Measurements from ENCODE around the gene EI24.

Gene EI24

DNA sequence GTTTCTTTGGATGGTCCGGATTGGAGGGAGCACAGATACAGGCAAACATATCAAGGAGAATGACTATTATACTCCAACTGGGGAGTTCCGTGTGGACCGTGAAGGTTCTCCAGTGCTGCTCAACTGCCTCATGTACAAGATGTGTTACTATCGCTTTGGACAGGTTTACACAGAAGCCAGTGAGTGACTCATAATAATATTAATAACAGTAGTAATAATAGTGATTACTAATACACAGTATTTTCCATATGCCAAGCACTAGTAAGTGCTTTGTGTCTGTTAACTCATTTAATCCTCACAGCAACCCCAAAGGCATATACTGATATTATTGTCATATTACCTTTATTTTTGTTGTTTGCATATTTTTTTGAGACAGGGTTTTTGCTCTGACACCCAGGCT is 49.1 kb downstream of the EI24 start:
- Histone ChIP-seq H3K79me2 (ENCODE audit: insufficient read depth, low read length) (no peaks in the 10 kb centered on the region), H4K20me1 (ENCODE audit: low read depth, low read length) (no peaks in the 10 kb centered on the region), H3K9me3 (ENCODE audit: insufficient read depth, low read length) (no peaks in the 10 kb centered on the region), H2AFZ (ENCODE audit: low read depth, low read length, severe bottlenecking) (no peak overlapping the region), H3K36me3 (ENCODE audit: low read length) (peaks cover 8% of the 10 kb centered on the region; the same call in 1 of the 2 replicates), H3K9me2 (replicated peaks; ENCODE audit: insufficient read depth, low read length) (no peaks in the 10 kb centered on the region), H3K27ac (ENCODE audit: low read depth, low read length) (no peak overlapping the region), H3K4me3 (ENCODE audit: insufficient read depth, low read length, poor library complexity, severe bottlenecking) (no peak overlapping the region), H3F3A (ENCODE audit: insufficient read depth) (no peaks in the 10 kb centered on the region), H3K4me2 (ENCODE audit: low read depth, low read length, poor library complexity, severe bottlenecking) (no peak overlapping the region), H3K27me3 (ENCODE audit: low read length) (no peaks in the 10 kb centered on the region), H3K9ac (ENCODE audit: low read length) (no peak overlapping the region)
- TF ChIP-seq, protein P1, sequence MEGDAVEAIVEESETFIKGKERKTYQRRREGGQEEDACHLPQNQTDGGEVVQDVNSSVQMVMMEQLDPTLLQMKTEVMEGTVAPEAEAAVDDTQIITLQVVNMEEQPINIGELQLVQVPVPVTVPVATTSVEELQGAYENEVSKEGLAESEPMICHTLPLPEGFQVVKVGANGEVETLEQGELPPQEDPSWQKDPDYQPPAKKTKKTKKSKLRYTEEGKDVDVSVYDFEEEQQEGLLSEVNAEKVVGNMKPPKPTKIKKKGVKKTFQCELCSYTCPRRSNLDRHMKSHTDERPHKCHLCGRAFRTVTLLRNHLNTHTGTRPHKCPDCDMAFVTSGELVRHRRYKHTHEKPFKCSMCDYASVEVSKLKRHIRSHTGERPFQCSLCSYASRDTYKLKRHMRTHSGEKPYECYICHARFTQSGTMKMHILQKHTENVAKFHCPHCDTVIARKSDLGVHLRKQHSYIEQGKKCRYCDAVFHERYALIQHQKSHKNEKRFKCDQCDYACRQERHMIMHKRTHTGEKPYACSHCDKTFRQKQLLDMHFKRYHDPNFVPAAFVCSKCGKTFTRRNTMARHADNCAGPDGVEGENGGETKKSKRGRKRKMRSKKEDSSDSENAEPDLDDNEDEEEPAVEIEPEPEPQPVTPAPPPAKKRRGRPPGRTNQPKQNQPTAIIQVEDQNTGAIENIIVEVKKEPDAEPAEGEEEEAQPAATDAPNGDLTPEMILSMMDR (IDR thresholded peaks at IDR 0.05; ENCODE audit: insufficient read depth, low read length, poor library complexity, severe bottlenecking) = no peak
- no peak for TF ChIP-seq EZH2phosphoT487 (conservative IDR thresholded peaks at IDR 0.05; ENCODE audit: low read length)

DNA sequence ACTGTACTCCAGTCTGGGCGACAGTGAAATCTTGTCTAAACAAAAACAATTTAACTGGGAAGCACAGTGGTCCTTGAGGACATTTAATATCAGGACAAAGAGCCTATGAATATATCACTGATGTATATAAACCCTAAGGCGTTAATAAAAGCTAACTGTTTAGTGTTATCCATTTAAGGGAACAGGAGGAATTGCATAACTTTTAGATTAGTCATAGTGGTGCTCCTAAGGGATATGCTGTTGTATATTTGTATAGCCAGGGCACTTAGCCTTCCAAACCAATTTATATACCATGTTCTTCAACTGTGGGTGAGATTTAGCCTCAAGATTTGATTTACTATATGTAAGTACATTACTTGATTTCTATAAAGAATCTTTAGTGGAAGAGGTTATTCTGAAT is 52.7 kb downstream of the EI24 start:
- Histone ChIP-seq H3K9ac (ENCODE audit: low read length) (no peak overlapping the region), H2AFZ (ENCODE audit: low read depth, low read length, severe bottlenecking) (no peak overlapping the region), H3F3A (ENCODE audit: insufficient read depth) (0 out of 2 replicates have a peak, but pooled peaks cover 5% of the 10 kb centered on the region), H4K20me1 (ENCODE audit: low read depth, low read length) (no peaks in the 10 kb centered on the region), H3K4me3 (ENCODE audit: insufficient read depth, low read length, poor library complexity, severe bottlenecking) (no peak overlapping the region), H3K4me2 (ENCODE audit: low read depth, low read length, poor library complexity, severe bottlenecking) (no peak overlapping the region), H3K27ac (ENCODE audit: low read depth, low read length) (no peak overlapping the region), H3K9me3 (ENCODE audit: insufficient read depth, low read length) (no peaks in the 10 kb centered on the region), H3K9me2 (replicated peaks; ENCODE audit: insufficient read depth, low read length) (no peaks in the 10 kb centered on the region), H3K36me3 (ENCODE audit: low read length) (peaks cover 2% of the 10 kb centered on the region; the same call in 1 of the 2 replicates), H3K27me3 (ENCODE audit: low read length) (no peaks in the 10 kb centered on the region), H3K79me2 (ENCODE audit: insufficient read depth, low read length) (peaks cover 15% of the 10 kb centered on the region)
- TF ChIP-seq EZH2phosphoT487 (conservative IDR thresholded peaks at IDR 0.05; ENCODE audit: low read length) = no peak
- TF ChIP-seq, protein P1 (IDR thresholded peaks at IDR 0.05; ENCODE audit: insufficient read depth, low read length, poor library complexity, severe bottlenecking) = no peak

DNA sequence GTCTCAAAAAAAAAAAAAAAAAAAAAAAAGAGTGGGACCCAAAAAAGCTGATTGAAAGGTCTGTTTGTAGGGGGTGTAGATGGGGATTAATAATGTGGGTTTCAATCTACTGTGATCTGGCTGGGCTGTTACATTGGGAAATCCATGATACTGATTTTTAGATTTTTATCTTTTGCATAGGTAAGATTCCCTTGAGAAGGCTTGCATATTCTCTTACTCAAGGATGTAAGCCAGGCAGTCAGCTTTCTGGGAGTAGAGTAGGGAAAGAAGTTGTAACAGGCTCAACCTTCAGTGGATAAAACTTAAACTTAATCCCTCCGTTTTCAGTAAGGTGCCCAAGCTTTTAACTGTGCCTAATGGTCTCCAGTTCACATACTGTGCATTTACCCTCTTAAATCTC is 53.8 kb downstream of the EI24 start:
- no peak overlapping the region for H3K27ac ChIP-seq (ENCODE audit: low read depth, low read length)
- no peak overlapping the region for H3K4me2 ChIP-seq (ENCODE audit: low read depth, low read length, poor library complexity, severe bottlenecking)
- no peak overlapping the region for H2AFZ ChIP-seq (ENCODE audit: low read depth, low read length, severe bottlenecking)
- 0 out of 2 replicates have a peak, but pooled peaks cover 5% of the 10 kb centered on the region for H3F3A ChIP-seq (ENCODE audit: insufficient read depth)
- H3K9me3 ChIP-seq (ENCODE audit: insufficient read depth, low read length) = no peaks in the 10 kb centered on the region
- H3K36me3 ChIP-seq (ENCODE audit: low read length) = peaks cover 8% of the 10 kb centered on the region; the same call in 1 of the 2 replicates
- H3K9ac ChIP-seq (ENCODE audit: low read length) = no peak overlapping the region
- H3K4me3 ChIP-seq (ENCODE audit: insufficient read depth, low read length, poor library complexity, severe bottlenecking) = no peak overlapping the region
- H3K27me3 ChIP-seq (ENCODE audit: low read length) = no peaks in the 10 kb centered on the region
- H4K20me1 ChIP-seq (ENCODE audit: low read depth, low read length) = no peaks in the 10 kb centered on the region
- peaks cover 25% of the 10 kb centered on the region for H3K79me2 ChIP-seq (ENCODE audit: insufficient read depth, low read length)
- no peaks in the 10 kb centered on the region for H3K9me2 ChIP-seq (replicated peaks; ENCODE audit: insufficient read depth, low read length)
- TF ChIP-seq, protein P1 (IDR thresholded peaks at IDR 0.05; ENCODE audit: insufficient read depth, low read length, poor library complexity, severe bottlenecking) = no peak
- no peak for TF ChIP-seq EZH2phosphoT487 (conservative IDR thresholded peaks at IDR 0.05; ENCODE audit: low read length)
